T-cell (primary cell): ENCODE results near the gene PRDM16. TPM values are rescaled to one million over a fixed set of nuclear protein-coding genes. Genes with fewer than 3 reads are reported as not detected.
A peak's percentile ranks its signal among the peaks of the same experiment; 100 is the strongest.
"Not testable (repeated sequence)": the region's sequence is repeated elsewhere in the genome, so short reads cannot be mapped to it uniquely, and the experiment has no call there.

ENCODE experiments used
- ATAC-seq, 4 experiments: fragments of 200-7000 bp in 3 of 4; fragments of 150-1000 bp in 1 of 4; cut with Tn5 transposase; replicated peaks in 1 of 4; 1 replicate in 3 of 4; 2 replicates in 1 of 4; pipeline ENCODE4 v1.10.0; 2021; ENCODE audit warnings: moderate library complexity in 3 of 4, mild to moderate bottlenecking in 2 of 4, moderate number of reproducible peaks in 1 of 4
- CTCF ChIA-PET, 2 donors: fragments of 300-600 bp; sonication (Branson Sonifier 250); formaldehyde crosslinking; loops; one replicate each; lab custom pipeline; 2022; ENCODE audit warnings: antibody characterized with exemption in 2 of 2; lab: Charles Lee
- POLR2A ChIA-PET, 2 donors: fragments of 300-600 bp; sonication (Branson Sonifier 250); formaldehyde crosslinking; loops; one replicate each; lab custom pipeline; 2022; ENCODE audit warnings: antibody characterized with exemption in 2 of 2; lab: Charles Lee
- DNase-seq, 35 experiments: peaks; one replicate each; pipeline versions ENCODE4 v3.0.0 to v3.0.0-alpha.2; 2013 to 2023
- H3K27ac ChIP-seq: one replicate; pipeline ENCODE4 v1.5.1; 2013; ENCODE audit warnings: low read length
- H3K27me3 ChIP-seq, 2 experiments: replicated peaks in 1 of 2; 1 replicate in 1 of 2; 2 replicates in 1 of 2; pipeline versions ENCODE4 v1.6.1 to v1.7.0; 2013; ENCODE audit warnings: low read length in 1 of 2, mixed read lengths in 1 of 2; ENCODE audit not compliant: control insufficient read depth in 2 of 2, insufficient read depth in 2 of 2; ENCODE audit errors: extremely low read depth in 1 of 2
- H3K36me3 ChIP-seq, 2 donors: 1 replicate in 1 of 2; 2 replicates in 1 of 2; pipeline versions ENCODE4 v1.6.1 to v1.7.0; 2013; ENCODE audit warnings: low read length in 1 of 2; ENCODE audit not compliant: control insufficient read depth in 2 of 2, insufficient read depth in 1 of 2; ENCODE audit errors: extremely low read depth in 1 of 2
- H3K4me1 ChIP-seq, 2 experiments: 1 replicate in 1 of 2; 2 replicates in 1 of 2; pipeline versions ENCODE4 v1.6.1 to v1.7.0; 2013; ENCODE audit warnings: low read length in 2 of 2, mixed read lengths in 1 of 2; ENCODE audit not compliant: insufficient read depth in 2 of 2, control insufficient read depth in 1 of 2; ENCODE audit errors: extremely low read depth in 1 of 2
- H3K4me3 ChIP-seq, 2 donors: 1 replicate in 1 of 2; 2 replicates in 1 of 2; pipeline versions ENCODE4 v1.5.1 to v1.7.0; 2013; ENCODE audit warnings: mild to moderate bottlenecking in 2 of 2, low read length in 1 of 2, moderate library complexity in 1 of 2; ENCODE audit not compliant: control insufficient read depth in 1 of 2; ENCODE audit errors: extremely low read depth in 1 of 2
- H3K9me3 ChIP-seq: 2 replicates; pipeline ENCODE4 v1.7.0; 2013
- H3K27ac Mint-ChIP-seq, 2 donors: one replicate each; pipeline ENCODE4 v1.8.0; 2020 to 2021; ENCODE audit warnings: mild to moderate bottlenecking in 2 of 2, mixed read lengths in 2 of 2
- H3K27me3 Mint-ChIP-seq, 2 donors: one replicate each; pipeline ENCODE4 v1.8.0; 2021 to 2022; ENCODE audit warnings: mixed read lengths in 2 of 2
- H3K36me3 Mint-ChIP-seq: one replicate; pipeline ENCODE4 v1.8.0; 2021; ENCODE audit warnings: mixed read lengths
- H3K4me1 Mint-ChIP-seq, 3 donors: one replicate each; pipeline ENCODE4 v1.8.0; 2020 to 2022; ENCODE audit warnings: mixed read lengths in 3 of 3, mild to moderate bottlenecking in 1 of 3
- H3K4me3 Mint-ChIP-seq, 3 donors: one replicate each; pipeline ENCODE4 v1.8.0; 2020 to 2022; ENCODE audit warnings: mild to moderate bottlenecking in 3 of 3, mixed read lengths in 3 of 3, moderate library complexity in 3 of 3
- H3K9me3 Mint-ChIP-seq, 3 donors: one replicate each; pipeline ENCODE4 v1.8.0; 2020 to 2022; ENCODE audit warnings: mixed read lengths in 3 of 3
- WGBS: methylation state at CpG from one replicate; pipeline ENCODE4 v1.1.5; 2013; ENCODE audit warnings: missing lambda C conversion rate; ENCODE audit not compliant: insufficient coverage; 5-methylcytosine and 5-hydroxymethylcytosine counted together
- total RNA-seq, 35 experiments: library from RNA in 6 of 35; stranded (reverse) in 6 of 35; fragments of 120-200 nt in 1 of 35; gene quantifications; one replicate each; pipeline versions ENCODE4 v1.2.1 to v1.2.4 and lab custom pipeline; 2013 to 2026

The PRDM16 gene
- total RNA-seq, 5 donors from 2014 or later (not counting 1 experiment from before 2014, with no cell fraction given): 0.15 to 0.70 (median 0.24) TPM; not detected in 1

GRCh38 chr1:3087946-3088668 is 19.1 kb downstream of the PRDM16 start:
- H3K27me3 Mint-ChIP-seq, H3K9me3 Mint-ChIP-seq, H3K9me3 ChIP-seq, H3K4me1 Mint-ChIP-seq, H3K4me1 ChIP-seq, ATAC-seq, POLR2A ChIA-PET, CTCF ChIA-PET, H3K27ac ChIP-seq, H3K4me3 ChIP-seq, H3K36me3 ChIP-seq, H3K27ac Mint-ChIP-seq, DNase-seq, H3K4me3 Mint-ChIP-seq, H3K36me3 Mint-ChIP-seq: not testable (repeated sequence)
- peaks cover 0 to 34% of the 10 kb centered on the region in 2 experiments for H3K27me3 ChIP-seq
- no CpG with 5 or more reads among the region's 20 CpGs for WGBS

GRCh38 chr1:3089490-3089889 is 20.5 kb downstream of the PRDM16 start:
- H3K4me1 ChIP-seq: no peaks in the 10 kb centered on the region
- no peaks in the 10 kb centered on the region for H3K9me3 Mint-ChIP-seq
- 85% methylated on average over 17 of the region's 17 CpGs for WGBS
- H3K27me3 Mint-ChIP-seq: peaks cover 0 to 12% of the 10 kb centered on the region in 2 donors
- ATAC-seq (no peak), DNase-seq (no peak)
- peaks cover 0 to 40% of the 10 kb centered on the region in 2 experiments for H3K27me3 ChIP-seq
- ChIA-PET CTCF (no interaction called here), POLR2A (no interaction called here)
- no peaks in the 10 kb centered on the region for H3K36me3 Mint-ChIP-seq
- H3K9me3 ChIP-seq: no peaks in the 10 kb centered on the region
- no peaks in the 10 kb centered on the region for H3K36me3 ChIP-seq
- no peak overlapping the region for H3K27ac Mint-ChIP-seq
- H3K4me3 Mint-ChIP-seq: no peak overlapping the region
- no peak overlapping the region for H3K27ac ChIP-seq
- no peak overlapping the region for H3K4me3 ChIP-seq
- no peaks in the 10 kb centered on the region for H3K4me1 Mint-ChIP-seq

GRCh38 chr1:3091334-3091733 is 22.3 kb downstream of the PRDM16 start:
- Mint-ChIP-seq H3K27ac (no peak overlapping the region), H3K36me3 (no peaks in the 10 kb centered on the region), H3K27me3 (peaks cover 0 to 15% of the 10 kb centered on the region in 2 donors), H3K4me3 (no peak overlapping the region), H3K4me1 (no peaks in the 10 kb centered on the region), H3K9me3 (no peaks in the 10 kb centered on the region)
- Histone ChIP-seq H3K4me3 (no peak overlapping the region), H3K27ac (no peak overlapping the region), H3K36me3 (no peaks in the 10 kb centered on the region), H3K27me3 (peaks cover 0 to 50% of the 10 kb centered on the region in 2 experiments), H3K4me1 (no peaks in the 10 kb centered on the region), H3K9me3 (no peaks in the 10 kb centered on the region)
- CTCF ChIA-PET: no interaction called here
- POLR2A ChIA-PET: no interaction called here
- ATAC-seq (no peak), DNase-seq (no peak)
- 84% methylated on average over 13 of the region's 14 CpGs for WGBS

GRCh38 chr1:3092530-3092929 is 23.5 kb downstream of the PRDM16 start:
- Mint-ChIP-seq H3K4me1 (no peaks in the 10 kb centered on the region), H3K27me3 (peaks cover 0 to 17% of the 10 kb centered on the region in 2 donors), H3K4me3 (no peak overlapping the region), H3K9me3 (no peaks in the 10 kb centered on the region), H3K27ac (no peak overlapping the region), H3K36me3 (no peaks in the 10 kb centered on the region)
- no peak overlapping the region for H3K4me3 ChIP-seq
- no peaks in the 10 kb centered on the region for H3K36me3 ChIP-seq
- H3K4me1 ChIP-seq: no peaks in the 10 kb centered on the region
- no peak overlapping the region for H3K27ac ChIP-seq
- WGBS: 71% methylated on average over 4 of the region's 7 CpGs
- no peaks in the 10 kb centered on the region for H3K9me3 ChIP-seq
- ATAC-seq (no peak), DNase-seq (no peak)
- CTCF ChIA-PET: no interaction called here
- H3K27me3 ChIP-seq: peaks cover 0 to 60% of the 10 kb centered on the region in 2 experiments
- POLR2A ChIA-PET: no interaction called here

GRCh38 chr1:3093898-3094626 is 25.1 kb downstream of the PRDM16 start:
- Mint-ChIP-seq H3K27ac (no peak overlapping the region), H3K4me1 (no peaks in the 10 kb centered on the region), H3K36me3 (no peaks in the 10 kb centered on the region), H3K4me3 (no peak overlapping the region), H3K9me3 (no peaks in the 10 kb centered on the region), H3K27me3 (peaks cover 0 to 17% of the 10 kb centered on the region in 2 donors)
- Histone ChIP-seq H3K4me3 (no peak overlapping the region), H3K27me3 (peaks cover 0 to 70% of the 10 kb centered on the region in 2 experiments), H3K36me3 (no peaks in the 10 kb centered on the region), H3K4me1 (no peaks in the 10 kb centered on the region), H3K27ac (no peak overlapping the region), H3K9me3 (no peaks in the 10 kb centered on the region)
- ATAC-seq (no peak), DNase-seq (peak in 1 of 35 experiments; percentile 4)
- ChIA-PET POLR2A (no interaction called here), CTCF (interaction anchor here in 1 of 2 donors (0.5 kb wide), 1 partner anchor 284 kb away, joined by 3 read pairs; no protein-coding TSS in a partner anchor)
- WGBS: 26% methylated on average over 18 of the region's 27 CpGs

GRCh38 chr1:3094863-3095780 is 26.1 kb downstream of the PRDM16 start:
- peaks cover 0 to 68% of the 10 kb centered on the region in 2 experiments for H3K27me3 ChIP-seq
- Mint-ChIP-seq H3K27ac (no peak overlapping the region), H3K36me3 (no peaks in the 10 kb centered on the region), H3K4me3 (no peak overlapping the region), H3K27me3 (peaks cover 0 to 13% of the 10 kb centered on the region in 2 donors), H3K9me3 (no peaks in the 10 kb centered on the region), H3K4me1 (no peaks in the 10 kb centered on the region)
- H3K4me1 ChIP-seq: no peaks in the 10 kb centered on the region
- no peak for ATAC-seq
- H3K27ac ChIP-seq: no peak overlapping the region
- 81% methylated on average over 24 of the region's 26 CpGs for WGBS
- no peaks in the 10 kb centered on the region for H3K9me3 ChIP-seq
- CTCF ChIA-PET: no interaction called here
- no peak for DNase-seq
- H3K36me3 ChIP-seq: no peaks in the 10 kb centered on the region
- no peak overlapping the region for H3K4me3 ChIP-seq
- POLR2A ChIA-PET: no interaction called here
